Activated CD8-positive, alpha-beta memory T cell treated with anti-CD3 and anti-CD28 coated beads for 48 hours (primary cell): ENCODE measurements around the gene WFS1.

Source experiments
- DNase-seq, 3 experiments: peaks; one replicate each; pipeline ENCODE4 v3.0.0-alpha.2; 2020; ENCODE audit warnings: low read depth in 2 of 3, low spot score in 2 of 3

The WFS1 gene

GRCh38 chr4:6269616-6270511 is at the start of gene WFS1:
Gene WFS1, plus strand, starts transcription at chr4:6269850. Its CDS starts 7,606 bp downstream, at chr4:6277456.
- DNase-seq: peak; percentile 80 to 98 (median 95)

- no peak for DNase-seq
Observed at GRCh38 chr4:6221301-6221850, 48.3 kb upstream of the WFS1 start.

- no peak for DNase-seq
Observed at GRCh38 chr4:6221851-6222760, 47.5 kb upstream of the WFS1 start.

- DNase-seq: no peak
Observed at GRCh38 chr4:6222761-6223292, 46.8 kb upstream of the WFS1 start.

- DNase-seq: no peak
Observed at GRCh38 chr4:6224735-6225134, 44.9 kb upstream of the WFS1 start.

GRCh38 chr4:6225469-6225868 is 44.2 kb upstream of the WFS1 start:
- no peak for DNase-seq

- no peak for DNase-seq
Observed at GRCh38 chr4:6226506-6226905, 43.1 kb upstream of the WFS1 start.

GRCh38 chr4:6227412-6228157 is 42.1 kb upstream of the WFS1 start:
- DNase-seq: no peak

- DNase-seq: no peak
Observed at GRCh38 chr4:6228158-6229067, 41.2 kb upstream of the WFS1 start.

- no peak for DNase-seq
Observed at GRCh38 chr4:6229095-6229494, 40.6 kb upstream of the WFS1 start.

GRCh38 chr4:6229671-6230501 is 39.8 kb upstream of the WFS1 start:
- no peak for DNase-seq

GRCh38 chr4:6230502-6230785 is 39.2 kb upstream of the WFS1 start:
- DNase-seq: no peak

GRCh38 chr4:6230827-6231662 is 38.6 kb upstream of the WFS1 start:
- DNase-seq: no peak

- DNase-seq: no peak
Observed at GRCh38 chr4:6231663-6232165, 37.9 kb upstream of the WFS1 start.

GRCh38 chr4:6232836-6233785 is 36.5 kb upstream of the WFS1 start:
- DNase-seq: no peak

GRCh38 chr4:6233929-6234328 is 35.7 kb upstream of the WFS1 start:
- no peak for DNase-seq

GRCh38 chr4:6235012-6235411 is 34.6 kb upstream of the WFS1 start:
- no peak for DNase-seq
